Skin epidermis (tissue), 12 donors: ENCODE measurements around the gene HORMAD2.
"Not testable (repeated sequence)": the region's sequence is repeated elsewhere in the genome, so short reads cannot be mapped to it uniquely, and the experiment has no call there.

ENCODE experiments used
- H3K27ac ChIP-seq, 21 experiments: fragments of 200-600 bp; sonication (generic) in 11 of 21; one replicate each; pipeline ENCODE4 v1.5.0; 2020; ENCODE audit warnings: mild to moderate bottlenecking in 3 of 21, inconsistent platforms in 2 of 21, moderate library complexity in 2 of 21
- H3K4me3 ChIP-seq, 7 experiments: fragments of 200-600 bp; sonication (generic) in 2 of 7; one replicate each; pipeline ENCODE4 v1.5.0; 2020; ENCODE audit warnings: inconsistent platforms in 2 of 7, mild to moderate bottlenecking in 2 of 7, moderate library complexity in 1 of 7

HORMAD2 gene

DNA sequence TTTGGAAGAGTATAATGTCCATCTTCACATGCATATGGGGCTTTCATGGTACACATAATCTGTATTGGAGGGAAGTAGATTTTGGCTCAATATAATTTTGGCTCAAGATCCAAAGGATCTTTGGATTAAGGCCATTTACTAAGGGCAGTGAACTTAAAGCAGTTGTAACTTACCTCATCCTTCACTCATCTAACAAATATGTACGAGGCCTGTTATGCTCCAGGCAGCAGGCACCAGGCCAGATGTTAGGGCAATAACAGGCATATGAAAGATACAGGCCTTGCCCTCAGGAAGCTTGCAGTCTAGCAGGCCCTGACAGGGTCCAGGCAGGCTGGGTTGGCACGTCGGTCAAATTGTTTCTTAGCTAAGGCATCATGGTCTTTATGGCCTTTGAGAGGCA, 121.7 kb downstream of the HORMAD2 start:
- H3K27ac ChIP-seq, result peak overlapping the region in 17 of 21 experiments; percentile 4 to 85 (median 68)
- no peak overlapping the region for H3K4me3 ChIP-seq

DNA sequence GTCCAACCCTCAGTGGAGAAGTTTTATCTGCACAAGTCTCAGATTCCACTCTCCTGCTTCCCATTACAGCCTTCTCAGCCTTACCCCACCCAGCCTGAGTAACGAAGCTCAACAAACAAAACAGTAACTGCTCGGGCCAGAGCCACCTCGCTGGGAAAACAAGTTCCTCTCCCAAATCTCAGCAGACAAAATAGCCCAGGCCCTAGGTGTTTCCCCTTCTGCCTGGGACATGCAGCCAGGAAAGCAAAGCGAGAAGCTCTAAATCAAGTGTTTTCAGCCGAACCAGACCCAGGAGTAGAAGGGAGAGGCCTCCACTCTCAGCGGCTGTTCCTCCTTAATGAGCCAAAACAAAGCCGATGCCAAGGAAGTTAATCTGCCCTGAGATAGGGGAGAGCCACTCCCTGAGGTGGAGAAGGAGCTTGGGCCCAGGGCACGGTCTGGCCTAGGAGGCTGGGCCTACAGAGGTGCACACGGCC, 122.3 kb downstream of the HORMAD2 start:
- H3K27ac ChIP-seq, result peak overlapping the region in 19 of 21 experiments; percentile 4 to 85 (median 67)
- no peak overlapping the region for H3K4me3 ChIP-seq

GRCh38 chr22:30204015-30204741, 123.9 kb downstream of the HORMAD2 start:
- H3K4me3 ChIP-seq, result no peak overlapping the region
- peak overlapping the region in 18 of 21 experiments; percentile 15 to 86 (median 54) for H3K27ac ChIP-seq

DNA sequence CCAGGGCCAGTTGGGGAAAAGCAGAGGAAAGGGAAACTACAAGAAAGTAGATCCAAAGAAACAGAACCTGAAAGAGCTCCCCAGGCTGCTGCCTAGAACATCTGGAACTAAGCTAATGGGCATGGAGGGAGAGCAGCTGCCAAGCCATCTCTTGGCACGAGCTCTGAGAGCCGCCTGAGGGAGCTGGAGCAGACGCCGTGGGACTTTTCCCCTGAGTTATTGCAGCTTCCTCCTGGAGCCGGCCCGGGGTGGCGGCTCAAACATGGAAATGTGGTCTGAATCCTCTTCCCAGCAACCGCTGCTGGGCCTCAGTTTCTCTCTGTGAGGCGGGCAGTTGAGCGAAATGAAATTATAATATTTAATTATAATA, 124.5 kb downstream of the HORMAD2 start:
- Histone ChIP-seq H3K4me3 (no peak overlapping the region), H3K27ac (peak overlapping the region in 18 of 21 experiments; percentile 15 to 86 (median 59))

GRCh38 chr22:30205281-30206115, 125.2 kb downstream of the HORMAD2 start:
- Histone ChIP-seq H3K4me3 (no peak overlapping the region), H3K27ac (peak overlapping the region in 18 of 21 experiments; percentile 15 to 86 (median 56))

DNA sequence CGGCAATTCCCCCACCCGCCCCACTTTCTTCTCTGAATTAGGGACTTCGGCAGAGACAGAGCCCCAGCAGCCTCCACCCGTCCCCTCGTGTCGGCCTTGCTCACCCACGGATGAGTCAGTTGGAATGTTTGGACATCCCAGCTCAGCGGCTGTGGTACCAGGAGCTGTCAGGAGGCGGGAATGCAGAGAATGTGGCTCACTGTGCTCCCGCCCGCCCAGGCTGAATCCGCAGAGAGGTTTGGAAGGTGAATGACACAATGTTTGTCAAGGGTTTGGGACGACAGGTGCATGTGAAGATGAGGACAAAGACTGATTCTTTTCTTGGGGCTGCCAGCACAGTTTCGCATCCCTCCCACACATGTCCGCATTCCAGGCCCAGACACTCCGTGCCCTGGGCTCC, 126.7 kb downstream of the HORMAD2 start:
- peak overlapping the region in 18 of 21 experiments; percentile 14 to 86 (median 56) for H3K27ac ChIP-seq
- no peak overlapping the region for H3K4me3 ChIP-seq

GRCh38 chr22:30208631-30209603, 128.7 kb downstream of the HORMAD2 start:
- H3K4me3 ChIP-seq, result no peak overlapping the region
- H3K27ac ChIP-seq, result peak overlapping the region in 19 of 21 experiments; percentile 8 to 86 (median 67)

DNA sequence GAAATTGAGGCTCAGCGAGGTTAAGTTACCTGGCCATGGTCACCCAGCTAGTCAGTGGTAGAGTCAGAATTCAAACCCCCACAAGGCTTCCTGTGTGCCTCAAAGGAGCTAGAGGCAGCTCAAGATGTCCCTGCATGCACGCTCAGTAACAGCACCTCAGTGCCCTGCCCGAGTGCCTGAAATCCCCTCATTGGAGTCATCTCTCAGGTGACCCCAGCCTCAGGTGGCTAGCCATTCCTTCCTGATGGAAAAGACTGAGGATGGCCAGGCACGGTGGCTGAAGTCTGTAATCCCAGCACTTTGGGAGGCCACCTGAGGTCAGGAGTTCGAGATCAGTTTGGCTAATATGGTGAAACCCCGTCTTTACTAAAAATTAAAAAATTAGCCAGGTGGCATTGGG, 129.4 kb downstream of the HORMAD2 start:
- Histone ChIP-seq H3K4me3 (no peak overlapping the region), H3K27ac (peak overlapping the region in 16 of 21 experiments; percentile 8 to 86 (median 70))

DNA sequence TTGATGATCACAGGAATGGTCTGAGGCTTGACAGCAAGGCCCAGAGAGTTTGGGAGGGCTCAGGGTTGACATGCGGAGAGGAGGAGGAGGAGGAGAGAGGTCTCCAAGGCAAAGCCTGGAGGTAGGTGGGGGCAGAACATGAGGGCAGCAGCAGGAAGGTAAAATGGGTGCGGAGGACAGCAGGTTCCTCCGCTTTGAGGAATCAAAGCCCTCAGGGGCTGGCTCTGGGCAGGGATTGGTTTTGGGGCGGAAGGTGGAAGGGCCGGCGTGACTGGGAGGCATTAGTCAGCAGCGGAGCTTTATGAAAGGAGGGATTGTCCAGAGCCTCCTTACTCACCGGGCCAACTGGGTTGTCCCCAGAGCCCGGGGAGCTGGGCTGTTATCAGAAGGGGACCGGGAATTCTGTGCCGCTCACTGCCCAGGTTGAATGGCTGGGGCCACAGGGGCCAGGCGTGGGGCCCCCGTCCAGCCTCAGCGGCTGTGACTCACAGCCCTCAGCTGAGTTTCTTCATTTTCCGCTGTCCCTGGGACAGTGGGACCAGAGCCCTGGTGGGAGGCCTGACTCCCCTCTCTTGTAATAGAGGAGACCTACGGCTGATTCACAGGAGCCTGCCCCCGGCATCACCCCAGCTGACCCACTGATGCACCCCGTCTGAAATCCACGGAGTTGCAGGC, 130.1 kb downstream of the HORMAD2 start:
- H3K4me3 ChIP-seq, result no peak overlapping the region
- H3K27ac ChIP-seq, result peak overlapping the region in 6 of 21 experiments; percentile 4 to 86 (median 48)

GRCh38 chr22:30211124-30211820, 131.0 kb downstream of the HORMAD2 start:
- peak overlapping the region in 2 of 21 experiments; percentile 17 to 48 for H3K27ac ChIP-seq
- no peak overlapping the region for H3K4me3 ChIP-seq

- Histone ChIP-seq H3K4me3 (no peak overlapping the region), H3K27ac (peak overlapping the region in 15 of 21 experiments; percentile 1 to 67 (median 47))
These were observed 132.2 kb downstream of the HORMAD2 start for GRCh38 chr22:30212363-30212995.

DNA sequence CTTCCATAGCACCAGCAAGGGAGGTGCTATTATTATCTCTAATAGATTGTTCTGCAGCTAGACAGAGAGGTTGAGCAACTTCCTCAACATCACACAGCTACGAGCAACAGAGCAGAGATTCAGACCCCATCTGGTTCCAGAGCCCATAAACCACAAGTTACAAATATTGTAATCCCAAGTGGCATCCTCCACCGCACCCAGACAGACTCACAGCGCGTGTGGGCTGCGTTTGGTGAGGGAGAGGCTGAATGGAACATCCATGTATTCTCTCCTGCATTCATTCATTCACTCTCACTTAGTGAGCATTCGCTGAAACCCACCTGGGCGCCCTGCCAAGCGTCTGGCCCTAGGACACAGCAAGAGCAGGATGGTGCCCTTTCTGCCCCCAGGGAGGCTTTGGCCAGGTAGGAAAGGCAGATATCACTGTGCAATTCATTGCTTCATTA, 132.8 kb downstream of the HORMAD2 start:
- peak overlapping the region in 14 of 21 experiments; percentile 2 to 67 (median 46) for H3K27ac ChIP-seq
- H3K4me3 ChIP-seq, result no peak overlapping the region

GRCh38 chr22:30214703-30215407, 134.6 kb downstream of the HORMAD2 start:
- no peak overlapping the region for H3K27ac ChIP-seq
- no peak overlapping the region for H3K4me3 ChIP-seq

DNA sequence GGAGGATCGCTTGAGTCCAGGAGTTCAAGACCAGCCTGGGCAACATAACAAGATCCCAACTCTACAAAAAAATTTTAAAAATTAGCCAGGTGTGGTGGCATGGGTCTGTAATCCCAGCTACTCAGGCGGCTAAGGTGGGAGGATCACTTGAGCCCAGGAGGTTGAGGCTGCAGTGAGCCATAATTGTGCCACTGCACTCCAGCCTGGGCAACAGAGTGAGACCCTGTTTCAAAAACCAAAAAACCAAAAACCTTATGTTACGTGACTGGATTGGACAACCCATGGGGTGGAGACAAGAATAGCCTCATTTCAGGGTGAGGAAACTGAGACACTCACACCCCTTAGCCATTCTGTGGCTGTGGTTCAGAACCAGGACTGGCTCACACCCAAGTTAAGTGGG, 136.0 kb downstream of the HORMAD2 start:
- H3K27ac ChIP-seq, H3K4me3 ChIP-seq: not testable (repeated sequence)

GRCh38 chr22:30216710-30217109, 136.4 kb downstream of the HORMAD2 start:
- H3K27ac ChIP-seq, result peak overlapping the region in 1 of 21 experiments; percentile 76
- H3K4me3 ChIP-seq, result no peak overlapping the region

- Histone ChIP-seq H3K27ac (peak overlapping the region in 12 of 21 experiments; percentile 2 to 76 (median 42)), H3K4me3 (no peak overlapping the region)
These were observed 137.7 kb downstream of the HORMAD2 start for GRCh38 chr22:30217698-30218560.
